ENCODE data around the gene GJB5.

Gene GJB5

DNA sequence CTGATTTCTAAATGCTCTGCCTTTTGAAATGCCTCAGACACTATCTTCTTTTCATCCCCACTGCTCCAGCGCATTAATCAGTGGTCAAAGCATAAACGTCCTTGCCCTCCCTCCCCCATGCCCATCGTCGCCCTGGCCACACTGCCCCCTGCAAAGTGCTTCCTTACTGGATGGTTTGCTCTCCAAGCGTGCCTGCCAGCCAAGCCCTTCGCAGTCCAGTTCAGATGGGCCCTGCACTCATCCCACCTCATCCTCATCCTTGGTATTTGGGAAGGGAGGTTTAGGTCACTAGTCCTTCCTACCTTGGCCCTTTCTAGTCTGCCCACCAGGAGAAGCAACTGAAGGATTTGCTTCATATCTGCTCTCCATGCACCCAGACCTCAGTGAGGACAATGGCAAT lies 41.1 kb downstream of the GJB5 start:
- TF ChIP-seq ZFX (IDR thresholded peaks at IDR 0.05; ENCODE audit: borderline replicate concordance) = no peak
- TF ChIP-seq, protein P1, sequence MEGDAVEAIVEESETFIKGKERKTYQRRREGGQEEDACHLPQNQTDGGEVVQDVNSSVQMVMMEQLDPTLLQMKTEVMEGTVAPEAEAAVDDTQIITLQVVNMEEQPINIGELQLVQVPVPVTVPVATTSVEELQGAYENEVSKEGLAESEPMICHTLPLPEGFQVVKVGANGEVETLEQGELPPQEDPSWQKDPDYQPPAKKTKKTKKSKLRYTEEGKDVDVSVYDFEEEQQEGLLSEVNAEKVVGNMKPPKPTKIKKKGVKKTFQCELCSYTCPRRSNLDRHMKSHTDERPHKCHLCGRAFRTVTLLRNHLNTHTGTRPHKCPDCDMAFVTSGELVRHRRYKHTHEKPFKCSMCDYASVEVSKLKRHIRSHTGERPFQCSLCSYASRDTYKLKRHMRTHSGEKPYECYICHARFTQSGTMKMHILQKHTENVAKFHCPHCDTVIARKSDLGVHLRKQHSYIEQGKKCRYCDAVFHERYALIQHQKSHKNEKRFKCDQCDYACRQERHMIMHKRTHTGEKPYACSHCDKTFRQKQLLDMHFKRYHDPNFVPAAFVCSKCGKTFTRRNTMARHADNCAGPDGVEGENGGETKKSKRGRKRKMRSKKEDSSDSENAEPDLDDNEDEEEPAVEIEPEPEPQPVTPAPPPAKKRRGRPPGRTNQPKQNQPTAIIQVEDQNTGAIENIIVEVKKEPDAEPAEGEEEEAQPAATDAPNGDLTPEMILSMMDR (IDR thresholded peaks at IDR 0.05) = no peak
- no peak overlapping the region for H3K27ac ChIP-seq

DNA sequence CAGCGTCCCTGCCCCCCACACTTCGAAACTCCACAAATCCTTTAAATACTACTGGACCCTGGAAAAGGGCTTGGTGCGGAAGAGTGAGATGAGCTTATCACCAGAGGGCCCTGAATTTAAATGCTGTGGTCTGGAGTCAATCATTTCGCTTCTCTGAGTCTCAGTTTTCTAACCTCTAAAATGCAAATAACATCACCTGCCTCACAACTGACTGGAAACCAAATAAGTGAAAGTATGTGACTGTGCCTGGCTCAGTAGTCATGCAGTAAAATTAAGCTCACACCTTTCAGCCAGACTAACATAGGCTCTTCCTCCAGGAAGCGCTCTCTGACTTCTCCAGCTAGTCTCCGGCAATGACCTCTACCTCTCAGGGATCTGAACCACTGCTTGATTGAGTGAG lies 42.1 kb downstream of the GJB5 start:
- TF ChIP-seq, protein P1 (IDR thresholded peaks at IDR 0.05) = no peak
- TF ChIP-seq ZFX (IDR thresholded peaks at IDR 0.05; ENCODE audit: borderline replicate concordance) = no peak
- no peak overlapping the region for H3K27ac ChIP-seq

DNA sequence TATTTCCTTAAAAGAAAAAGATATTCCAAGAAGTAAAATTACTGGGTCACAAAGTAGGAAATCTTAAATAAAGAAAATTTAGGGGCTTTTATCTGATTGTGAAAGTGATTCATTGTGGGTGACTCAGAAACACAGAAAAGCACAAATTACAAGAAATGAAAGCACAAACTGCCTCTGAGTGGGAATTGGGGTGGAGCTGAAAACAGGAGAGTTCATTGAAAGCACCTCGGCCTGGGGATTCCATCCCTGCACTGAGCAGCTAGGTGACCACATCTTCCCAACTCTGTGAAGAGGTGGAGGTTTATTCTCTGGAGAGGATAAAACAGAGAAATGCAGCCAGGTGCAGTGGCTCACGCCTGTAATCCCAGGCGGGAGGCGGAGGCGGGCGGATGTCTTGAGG lies 45.4 kb downstream of the GJB5 start:
- TF ChIP-seq ZFX (IDR thresholded peaks at IDR 0.05; ENCODE audit: borderline replicate concordance) = no peak
- TF ChIP-seq, protein P1 (IDR thresholded peaks at IDR 0.05) = no peak
- no peak overlapping the region for H3K27ac ChIP-seq

DNA sequence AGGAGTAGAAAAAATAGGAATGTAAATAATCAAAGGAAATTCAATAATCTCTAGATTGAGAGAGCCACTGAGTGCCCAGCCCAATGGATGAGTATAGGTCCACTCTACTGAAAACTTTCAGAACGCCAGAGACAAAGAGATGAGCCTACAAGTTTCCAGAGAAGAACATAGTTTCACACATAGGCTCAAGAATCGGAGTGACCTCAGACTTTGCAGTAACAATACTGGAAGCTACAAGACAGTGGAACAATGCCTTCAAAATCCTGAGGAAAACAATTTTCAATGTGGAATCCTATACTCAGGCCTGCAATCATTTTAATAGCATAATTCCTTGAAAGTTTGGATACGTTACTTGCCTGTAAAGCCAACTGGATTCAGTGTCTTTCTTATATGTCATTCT lies 48.9 kb downstream of the GJB5 start:
- no peak overlapping the region for H3K27ac ChIP-seq
- TF ChIP-seq, protein P1 (IDR thresholded peaks at IDR 0.05) = no peak
- TF ChIP-seq ZFX (IDR thresholded peaks at IDR 0.05; ENCODE audit: borderline replicate concordance) = no peak

DNA sequence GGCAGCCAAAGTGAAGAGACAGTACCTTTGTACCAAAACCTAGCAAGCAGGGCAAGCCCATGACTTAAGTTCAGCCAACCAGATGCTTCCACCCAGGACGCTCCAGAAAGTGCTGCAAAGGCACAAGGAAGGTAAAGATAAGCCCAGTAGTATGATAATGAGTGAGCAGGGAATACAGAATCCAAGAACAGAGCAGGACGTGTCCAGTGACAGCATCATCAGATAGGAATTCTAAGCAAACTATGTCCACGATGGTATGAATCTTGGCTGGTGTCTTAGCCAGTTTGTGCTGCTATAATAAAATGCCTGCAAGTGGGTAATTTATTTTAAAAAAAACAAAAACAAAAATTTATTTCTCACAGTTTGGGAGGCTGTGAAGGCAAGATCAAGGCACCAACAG lies 51.5 kb downstream of the GJB5 start:
- TF ChIP-seq, protein P1 (IDR thresholded peaks at IDR 0.05) = no peak
- TF ChIP-seq ZFX (IDR thresholded peaks at IDR 0.05; ENCODE audit: borderline replicate concordance) = no peak
- no peak overlapping the region for H3K27ac ChIP-seq
